Stimulated activated CD4-positive, alpha-beta T cell treated with anti-CD3 and anti-CD28 coated beads, TNF-alpha, amount 100 ng/mL, for 1 hour (primary cell): Measurements from ENCODE around the gene PRDM1.
"Not testable (repeated sequence)": the region's sequence is repeated elsewhere in the genome, so short reads cannot be mapped to it uniquely, and the experiment has no call there.

Experiments used
- DNase-seq, 3 donors: peaks; one replicate each; pipeline ENCODE4 v3.0.0-alpha.2; 2020; ENCODE audit warnings: low read depth in 3 of 3, low spot score in 1 of 3

The PRDM1 gene

GRCh38 chr6:106135911-106136571 lies 49.9 kb downstream of the PRDM1 start:
- no peak for DNase-seq

DNA sequence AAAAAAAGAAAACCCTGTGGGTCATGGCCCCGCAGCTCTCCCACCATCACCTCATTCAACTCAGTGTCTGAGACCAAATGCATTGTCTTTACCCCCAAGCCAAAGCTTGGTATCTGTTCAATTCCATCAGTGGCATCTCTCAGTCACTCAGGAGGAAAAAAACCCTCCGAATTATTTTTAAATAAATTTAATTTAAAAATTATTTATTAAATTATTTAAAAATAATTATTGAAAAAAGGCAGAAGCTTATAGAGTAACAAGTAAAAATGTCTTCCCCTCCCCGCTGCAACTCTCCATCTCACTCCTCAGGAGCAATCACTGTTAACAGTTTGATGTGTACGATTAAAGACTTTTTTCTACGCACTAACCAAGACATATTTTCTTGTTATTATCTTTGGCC lies 50.7 kb downstream of the PRDM1 start:
- DNase-seq: no peak

DNA sequence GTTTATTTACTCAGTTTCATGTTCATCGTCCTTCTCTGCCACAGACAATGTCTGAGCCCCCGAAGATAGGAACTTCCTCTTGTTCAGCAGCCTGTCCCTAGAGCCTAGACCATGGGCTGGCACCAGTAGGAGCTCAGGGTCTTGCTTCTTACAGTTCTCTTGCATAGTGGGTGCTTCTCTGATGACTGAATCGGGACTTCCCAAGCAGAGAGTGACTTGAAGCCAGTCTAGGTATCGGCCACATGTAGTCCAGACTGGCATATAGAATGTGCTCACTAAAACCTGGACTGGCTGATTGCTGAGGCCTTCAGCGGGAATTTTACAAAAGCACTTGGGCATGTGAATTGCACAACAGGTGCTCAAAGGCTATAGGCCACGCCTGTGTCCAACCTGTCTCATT lies 52.0 kb downstream of the PRDM1 start:
- DNase-seq: no peak

DNA sequence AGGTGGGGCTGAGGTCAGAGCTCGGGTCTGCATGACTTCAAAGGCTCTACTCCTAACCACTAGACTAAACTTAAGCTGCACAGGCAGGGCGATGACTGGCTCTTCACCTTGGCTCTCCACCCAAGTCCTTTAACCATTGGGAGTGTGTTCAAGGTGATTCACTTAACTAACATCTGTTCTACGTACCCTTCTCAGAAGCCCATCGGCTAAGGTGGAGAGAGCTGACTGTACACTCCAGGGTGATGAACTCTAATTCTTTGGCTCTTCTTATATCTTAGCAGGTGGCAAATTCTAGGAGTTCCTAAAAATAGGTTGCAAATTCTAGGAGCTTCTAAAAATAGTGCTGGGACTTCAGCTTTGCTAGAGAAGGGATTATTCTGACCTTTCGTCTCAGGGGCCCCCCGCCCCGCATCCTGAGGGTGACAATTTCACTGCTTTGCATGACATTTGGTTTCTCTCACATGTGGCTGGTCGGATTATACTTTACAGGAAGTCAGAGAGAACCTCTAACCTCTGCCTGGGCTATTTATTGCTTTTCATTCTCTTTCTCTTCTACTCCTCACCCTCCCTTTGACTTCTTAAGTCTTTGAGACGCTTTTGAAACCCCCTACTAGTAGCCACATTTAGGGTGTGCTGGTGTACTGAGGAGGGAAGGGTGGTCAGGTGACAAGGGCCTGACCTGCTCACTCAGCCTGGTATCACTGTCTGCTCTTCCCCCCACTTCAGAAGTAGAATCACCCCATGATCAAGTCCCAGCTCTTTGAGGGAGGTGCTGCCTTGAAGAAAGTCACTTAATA lies 55.5 kb downstream of the PRDM1 start:
- DNase-seq: no peak

DNA sequence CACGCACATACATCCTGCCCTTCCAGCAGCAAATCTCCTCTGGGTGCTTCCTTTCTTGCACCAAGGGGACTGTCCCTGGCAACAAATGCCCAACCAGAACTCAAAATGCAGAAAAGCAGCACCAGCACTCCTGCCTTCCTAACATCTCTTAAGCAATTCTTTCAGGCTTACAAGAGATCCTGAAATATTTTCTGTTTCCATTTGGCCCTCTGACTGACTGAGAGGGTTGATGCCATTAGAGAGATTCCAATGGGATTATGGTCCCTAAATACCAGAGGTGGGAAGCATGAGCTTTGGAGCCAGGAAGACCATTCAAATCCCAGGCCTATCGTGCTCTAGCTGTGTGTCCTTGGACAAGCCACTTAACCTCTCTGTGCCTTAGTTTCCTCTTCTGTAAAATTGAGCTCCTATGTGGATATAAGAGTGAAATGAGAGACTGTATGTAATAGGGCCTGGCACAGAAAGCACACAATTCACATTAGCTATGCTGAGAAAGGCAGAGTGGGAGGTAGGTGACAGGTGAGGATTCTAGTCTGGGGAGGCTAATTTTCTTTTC lies 56.8 kb downstream of the PRDM1 start:
- no peak for DNase-seq

DNA sequence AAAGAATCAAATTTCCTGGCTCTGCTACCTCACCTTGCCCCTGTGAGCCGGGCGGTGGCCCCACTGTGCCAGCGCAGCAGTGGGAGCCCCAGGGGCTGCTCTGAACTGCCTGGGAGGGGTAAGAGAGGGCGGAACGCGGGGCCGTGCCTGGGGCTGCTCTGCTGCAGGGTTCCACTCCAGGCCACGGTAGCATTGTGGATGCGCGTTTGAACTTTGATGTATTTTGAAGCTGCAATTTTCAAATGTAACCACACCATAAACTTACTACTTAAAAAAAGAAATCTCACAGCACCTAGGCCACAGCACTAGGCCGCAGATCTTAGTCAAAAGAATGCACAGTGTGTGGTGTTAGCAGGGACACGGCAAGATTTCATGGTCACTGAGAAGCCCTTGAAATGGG lies 57.5 kb downstream of the PRDM1 start:
- DNase-seq: no peak

DNA sequence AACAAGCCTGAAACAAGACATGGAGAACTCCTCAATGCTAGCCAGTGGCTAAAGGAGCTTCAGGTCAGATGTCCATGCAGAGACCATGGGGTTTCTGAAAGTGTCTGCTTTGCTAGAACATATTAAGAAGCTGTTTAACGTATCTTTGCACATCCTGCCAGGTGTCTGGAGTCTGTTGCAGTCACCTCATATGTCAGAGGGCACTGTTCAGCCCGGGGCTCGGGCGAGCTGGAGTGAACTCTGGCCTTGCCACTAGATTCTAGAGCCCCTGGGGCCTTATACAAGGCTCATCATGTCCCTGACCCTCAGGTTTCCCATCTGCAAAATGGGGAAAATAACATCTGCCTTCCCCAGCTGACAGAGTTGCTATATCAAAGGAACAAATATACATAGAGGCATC lies 59.0 kb downstream of the PRDM1 start:
- no peak for DNase-seq

- DNase-seq: no peak
Observed at GRCh38 chr6:106145741-106146227, 59.6 kb downstream of the PRDM1 start.

DNA sequence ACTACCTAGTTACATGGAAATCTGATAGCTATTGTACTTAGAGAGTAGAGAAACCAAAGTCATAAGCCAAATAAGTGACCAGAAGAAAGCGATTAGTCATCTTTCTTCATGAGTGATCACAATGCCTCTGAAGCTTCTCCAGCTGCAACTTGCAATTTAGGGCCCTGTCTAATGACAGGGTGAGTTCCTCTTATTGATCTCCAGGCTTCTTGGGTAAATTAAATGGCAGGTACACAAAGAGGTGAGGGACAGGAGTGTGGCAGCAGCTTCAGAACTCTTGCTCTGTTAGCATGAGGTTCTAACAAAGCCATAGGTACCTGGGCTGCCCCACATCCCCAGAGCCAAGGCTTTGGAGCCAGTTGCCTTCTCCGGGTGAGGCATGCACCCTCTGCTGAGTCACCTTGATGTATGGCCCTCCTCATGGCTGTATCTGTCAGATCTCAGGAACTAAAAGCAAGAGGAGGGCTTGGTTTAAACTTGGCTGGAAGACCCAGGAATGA lies 60.8 kb downstream of the PRDM1 start:
- DNase-seq: no peak

GRCh38 chr6:106147476-106147875 lies 61.3 kb downstream of the PRDM1 start:
- no peak for DNase-seq

- DNase-seq: no peak
Observed at GRCh38 chr6:106149472-106150069, 63.4 kb downstream of the PRDM1 start.

DNA sequence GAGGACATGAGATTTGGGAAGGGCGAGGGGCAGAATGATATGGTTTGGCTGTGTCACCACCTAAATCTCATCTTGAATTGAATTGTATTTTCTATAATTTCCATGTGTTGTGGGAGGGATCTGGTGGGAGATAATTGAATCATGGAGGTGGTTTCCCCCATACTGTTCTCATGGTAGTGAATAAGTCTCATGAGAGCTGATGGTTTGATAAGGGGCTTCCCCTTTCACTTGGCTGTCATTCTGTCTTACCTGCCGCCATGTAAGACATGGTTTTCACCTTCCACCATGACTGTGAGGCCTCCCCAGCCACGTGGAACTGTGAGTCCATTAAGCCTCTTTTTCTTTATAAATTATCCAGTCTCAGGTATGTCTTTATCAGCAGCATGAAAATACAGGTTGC lies 66.3 kb downstream of the PRDM1 start:
- not testable (repeated sequence) for DNase-seq

DNA sequence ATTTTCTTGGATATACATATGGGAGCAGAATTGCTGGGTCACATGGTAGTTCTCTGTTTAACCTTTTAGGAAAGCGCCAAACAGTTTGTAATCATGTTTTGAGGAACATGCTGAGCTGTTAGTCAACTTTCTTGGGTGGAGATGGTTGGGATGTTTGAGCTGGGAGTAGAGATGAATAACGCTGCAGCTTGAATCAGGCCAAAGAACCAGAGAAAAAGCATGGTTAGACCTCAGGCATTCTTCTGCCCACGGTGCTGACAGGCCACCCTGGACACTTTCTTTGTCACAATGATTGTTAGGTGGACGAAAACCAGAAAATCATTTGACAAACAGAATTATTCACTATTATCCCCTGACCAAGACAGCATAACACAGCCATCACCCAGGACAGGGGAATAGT lies 66.8 kb downstream of the PRDM1 start:
- DNase-seq: no peak

DNA sequence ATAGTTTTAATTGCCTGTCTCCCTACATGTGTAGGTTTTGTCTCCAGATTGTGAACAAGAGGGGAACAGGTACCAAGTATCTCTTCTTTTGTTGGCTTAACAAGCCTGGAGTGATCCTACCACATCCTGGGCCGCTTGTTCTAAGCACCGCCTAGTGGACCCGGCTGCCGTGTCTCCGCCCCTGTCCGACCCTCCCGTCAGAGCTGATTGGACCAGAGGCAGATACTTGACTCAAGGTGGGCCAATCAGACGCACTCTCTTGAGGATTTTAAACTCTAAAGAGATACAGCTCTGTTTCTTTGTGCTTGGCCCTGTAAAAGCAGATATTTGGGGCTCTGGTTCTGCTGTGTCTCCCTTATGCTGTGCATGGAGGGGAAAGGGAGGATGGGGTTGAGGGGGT lies 68.2 kb downstream of the PRDM1 start:
- no peak for DNase-seq

DNA sequence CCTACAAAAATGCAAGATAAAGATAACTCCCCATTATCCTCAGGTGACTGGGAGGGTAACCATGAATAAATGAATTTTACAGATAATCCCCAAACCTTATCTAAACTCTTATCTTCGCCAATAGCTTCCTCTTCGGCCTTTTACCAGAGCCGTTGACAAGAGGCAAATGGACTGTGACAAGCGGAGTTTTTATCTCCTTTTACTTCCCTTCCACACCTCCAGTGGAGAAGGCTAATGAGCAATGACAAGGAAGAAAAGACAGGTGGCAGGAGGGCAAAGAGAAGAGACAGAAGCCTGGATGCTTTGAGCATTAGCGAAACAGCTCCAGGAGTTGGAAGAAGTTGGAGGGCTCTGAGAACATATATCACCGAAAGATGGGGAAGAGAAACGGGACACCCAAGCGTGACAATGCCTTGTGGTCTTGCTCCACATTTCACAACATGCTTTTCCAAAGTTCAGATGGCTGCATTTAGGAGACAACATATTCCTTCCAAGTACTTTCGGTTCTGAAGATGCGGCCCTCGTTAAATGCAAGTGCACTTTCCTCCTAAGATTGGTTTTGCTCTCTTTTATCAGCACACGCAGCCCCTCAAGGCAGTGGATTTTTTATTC lies 69.2 kb downstream of the PRDM1 start:
- DNase-seq: no peak

DNA sequence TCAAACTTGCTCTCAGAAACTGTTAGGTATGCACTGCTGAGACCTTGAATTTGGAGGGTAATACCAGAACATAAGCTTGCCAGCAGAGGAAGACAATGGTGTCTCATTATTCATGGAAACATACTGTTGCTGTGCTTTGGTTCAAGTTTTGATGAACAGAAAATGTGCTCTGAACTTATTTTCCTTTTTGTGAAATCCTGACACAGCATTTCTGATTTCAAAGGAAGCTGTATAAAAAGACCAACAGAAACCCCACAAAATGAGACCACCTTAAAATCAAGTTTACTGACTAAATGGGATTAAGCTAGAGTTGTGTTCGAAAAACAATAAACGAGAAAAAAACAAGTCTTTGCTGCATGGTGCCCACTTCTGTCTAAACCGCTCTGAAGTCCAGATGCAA lies 70.3 kb downstream of the PRDM1 start:
- no peak for DNase-seq

GRCh38 chr6:106156863-106157262 lies 70.7 kb downstream of the PRDM1 start:
- no peak for DNase-seq

- no peak for DNase-seq
Observed at GRCh38 chr6:106158816-106159215, 72.7 kb downstream of the PRDM1 start.
